HG03575 (cell line): ENCODE measurements around the gene ELMO1.

ENCODE experiments used
- ATAC-seq: cut with Tn5 transposase; IDR thresholded peaks from one replicate; pipeline ENCODE4 v1.9.1; 2021; ENCODE audit not compliant: unreplicated experiment, insufficient number of reproducible peaks, low FRiP score; ENCODE audit errors: extremely low read depth

The ELMO1 gene

DNA sequence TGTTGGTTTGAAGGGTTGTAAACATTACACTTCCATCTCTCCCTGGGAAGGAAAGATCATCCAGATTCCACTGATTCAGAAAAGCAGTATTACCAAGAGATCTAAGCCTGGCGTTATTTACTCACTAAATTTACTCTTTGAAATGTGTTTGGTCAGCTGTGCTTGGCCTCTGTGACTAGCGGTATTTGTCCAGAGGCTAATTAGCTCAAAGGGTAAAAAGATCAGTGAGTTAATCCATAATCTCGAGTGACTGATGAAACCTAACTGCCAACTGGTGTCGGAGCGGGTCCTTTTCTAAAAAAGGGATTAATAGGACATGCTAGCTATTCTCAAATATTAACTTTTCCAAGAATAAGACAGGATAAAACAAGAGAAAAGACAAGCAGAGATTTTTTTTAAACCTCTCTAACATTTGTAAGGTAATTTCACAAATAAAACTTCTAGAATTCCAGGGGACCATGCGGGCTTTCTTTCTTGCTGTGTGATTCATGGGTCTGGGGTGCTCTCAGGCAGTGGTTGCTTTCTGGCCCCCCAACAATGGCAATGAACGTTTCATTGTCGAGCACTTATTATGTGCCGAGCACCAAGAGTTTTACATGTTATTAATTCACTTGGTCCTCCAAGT is 477.0 kb downstream of the ELMO1 start:
- no peak for ATAC-seq

- no peak for ATAC-seq
These were observed 477.8 kb downstream of the ELMO1 start for GRCh38 chr7:36970551-36971514.

- no peak for ATAC-seq
These were observed 479.3 kb downstream of the ELMO1 start for GRCh38 chr7:36969376-36969775.

DNA sequence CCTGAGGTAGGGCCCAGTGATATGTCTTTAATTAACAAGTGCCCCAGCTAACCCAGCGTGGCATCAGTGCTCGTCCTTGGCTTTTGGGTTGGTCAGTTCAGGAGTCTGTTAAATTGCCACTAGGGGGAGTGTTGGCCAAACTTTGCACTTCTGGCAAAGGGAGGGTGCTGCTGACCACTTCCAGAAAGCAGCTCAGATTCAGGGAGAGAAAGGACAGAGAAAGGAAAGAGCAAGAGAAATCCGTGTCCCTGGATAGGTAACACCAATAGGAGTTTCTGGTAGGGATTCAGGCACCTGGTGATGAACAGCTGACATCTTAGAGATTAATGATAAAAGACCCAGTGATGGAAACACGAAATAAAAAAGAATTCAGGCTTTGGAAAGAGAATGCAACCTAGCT is 481.3 kb downstream of the ELMO1 start:
- ATAC-seq = no peak

DNA sequence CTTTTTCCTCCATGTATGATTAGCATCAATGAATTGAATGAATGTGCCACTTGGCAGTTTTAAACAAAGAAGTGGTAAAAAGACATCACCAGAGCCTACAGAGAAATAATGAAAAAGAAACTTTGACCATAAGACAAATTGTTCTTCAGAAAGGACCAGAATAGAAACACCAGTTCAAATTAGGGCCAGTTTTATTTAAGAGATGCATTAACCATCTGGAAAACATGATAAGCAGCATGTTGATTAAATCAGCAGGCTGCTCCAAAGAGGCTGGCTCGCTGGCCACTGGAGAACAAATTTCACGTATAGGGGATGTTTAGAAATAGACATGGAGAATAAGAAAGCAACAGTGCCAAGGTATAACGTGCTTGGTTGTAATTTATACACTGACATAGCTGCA is 482.0 kb downstream of the ELMO1 start:
- no peak for ATAC-seq

DNA sequence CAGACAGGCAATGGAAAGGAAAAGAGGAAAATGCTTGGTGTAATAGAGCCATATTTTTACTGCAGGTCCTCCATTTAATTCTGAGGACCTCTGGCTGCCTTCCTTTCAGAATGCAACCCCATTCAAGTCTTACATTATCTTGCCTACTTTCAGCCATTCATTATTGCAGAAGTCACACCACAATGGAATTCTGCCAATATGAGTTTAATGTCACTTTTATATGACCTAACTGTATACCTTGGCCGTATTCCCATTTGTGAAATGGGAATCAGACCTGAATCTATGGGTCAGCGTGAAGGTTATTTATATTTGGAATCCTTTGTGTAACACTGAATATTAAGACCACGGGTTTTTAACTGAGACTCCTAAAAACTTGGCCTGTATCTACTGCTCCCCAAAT is 482.6 kb downstream of the ELMO1 start:
- ATAC-seq = no peak

DNA sequence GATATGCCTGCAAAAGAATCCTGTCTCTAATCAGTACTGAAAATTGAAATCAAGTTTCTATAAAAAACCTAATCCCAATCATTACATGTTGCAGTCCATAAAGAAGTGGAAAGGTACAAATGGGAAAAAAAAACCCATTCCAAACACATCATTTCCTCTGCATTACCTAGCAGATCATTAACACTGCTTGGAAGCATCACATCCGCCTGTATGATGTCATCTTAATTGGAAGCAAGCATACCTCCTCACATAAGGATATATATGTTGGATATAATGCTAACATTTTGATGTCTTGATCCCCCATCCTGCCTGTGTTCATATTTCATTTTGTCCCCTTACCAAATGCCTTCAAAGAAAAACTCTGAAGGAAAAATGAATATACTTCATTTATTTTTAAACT is 483.0 kb downstream of the ELMO1 start:
- no peak for ATAC-seq

GRCh38 chr7:36964297-36964696 is 484.4 kb downstream of the ELMO1 start:
- no peak for ATAC-seq

DNA sequence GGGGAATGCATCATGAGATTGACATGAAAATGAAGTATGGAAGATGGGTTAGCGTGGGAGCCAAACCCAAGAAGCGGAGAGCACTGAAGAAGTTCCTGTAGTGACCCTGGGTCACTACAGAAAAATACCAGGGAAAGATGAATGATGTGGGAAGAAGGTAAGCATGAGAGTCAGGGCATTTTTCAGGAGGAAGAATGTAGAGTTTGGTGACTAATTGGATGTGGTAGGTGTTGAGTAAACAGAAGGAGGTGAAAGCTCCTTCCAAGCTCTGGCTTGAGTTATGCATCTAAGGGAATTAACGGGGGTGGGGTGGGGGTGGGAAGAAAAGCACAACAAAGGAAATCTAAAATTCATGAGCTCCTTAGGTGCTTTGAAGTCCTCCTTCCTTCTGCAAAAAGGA is 486.3 kb downstream of the ELMO1 start:
- ATAC-seq = no peak

- ATAC-seq = no peak
These were observed 487.0 kb downstream of the ELMO1 start for GRCh38 chr7:36961693-36962092.

GRCh38 chr7:36961097-36961496 is 487.6 kb downstream of the ELMO1 start:
- ATAC-seq = no peak

GRCh38 chr7:36960105-36960504 is 488.6 kb downstream of the ELMO1 start:
- no peak for ATAC-seq

DNA sequence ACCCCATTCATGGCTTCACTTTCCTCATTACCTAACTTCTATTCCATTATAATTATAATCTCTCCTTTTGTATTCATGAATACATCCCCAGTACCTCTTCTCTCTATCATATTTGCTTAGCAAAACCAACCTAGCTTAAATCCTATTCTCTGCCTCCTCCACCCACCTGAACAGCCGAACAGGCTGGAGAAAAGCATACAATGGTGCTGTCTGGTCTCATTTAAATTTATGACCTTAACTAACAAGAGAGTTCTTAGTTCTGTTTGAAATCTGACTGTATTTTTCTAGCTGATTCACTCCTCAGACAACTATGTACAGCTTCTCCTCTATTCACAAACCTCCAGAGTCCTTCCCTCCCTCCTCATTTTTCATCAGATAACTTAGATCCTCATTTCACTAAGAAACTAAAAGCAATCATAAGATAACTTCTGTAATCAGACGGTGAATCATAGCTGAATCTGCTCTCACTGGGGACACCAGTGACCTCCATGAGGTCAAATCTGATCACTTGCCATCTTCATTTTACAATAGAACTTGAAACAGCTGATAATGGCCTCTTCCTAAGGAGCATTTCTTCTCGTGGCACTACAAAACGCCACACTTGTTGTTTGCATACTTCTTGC is 490.4 kb downstream of the ELMO1 start:
- ATAC-seq = no peak

DNA sequence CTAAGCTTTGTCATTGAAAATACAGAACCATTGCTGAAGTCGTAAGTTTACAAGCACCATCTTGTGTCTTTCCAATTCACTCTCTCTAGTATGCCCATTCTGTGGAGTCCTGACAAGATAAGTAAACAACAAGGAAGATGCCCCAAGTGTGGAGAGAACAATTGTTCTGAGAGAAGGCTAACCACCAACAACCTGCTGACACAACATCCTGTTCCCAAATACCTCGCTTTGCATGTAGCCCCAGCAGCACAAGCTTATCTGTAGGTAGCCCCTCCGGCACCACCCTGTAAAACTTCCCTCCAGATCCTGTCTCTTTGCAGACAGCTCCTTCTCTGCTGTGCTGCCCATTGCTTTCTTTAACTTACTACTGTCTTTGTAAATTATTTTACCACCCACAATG is 491.0 kb downstream of the ELMO1 start:
- ATAC-seq = no peak

DNA sequence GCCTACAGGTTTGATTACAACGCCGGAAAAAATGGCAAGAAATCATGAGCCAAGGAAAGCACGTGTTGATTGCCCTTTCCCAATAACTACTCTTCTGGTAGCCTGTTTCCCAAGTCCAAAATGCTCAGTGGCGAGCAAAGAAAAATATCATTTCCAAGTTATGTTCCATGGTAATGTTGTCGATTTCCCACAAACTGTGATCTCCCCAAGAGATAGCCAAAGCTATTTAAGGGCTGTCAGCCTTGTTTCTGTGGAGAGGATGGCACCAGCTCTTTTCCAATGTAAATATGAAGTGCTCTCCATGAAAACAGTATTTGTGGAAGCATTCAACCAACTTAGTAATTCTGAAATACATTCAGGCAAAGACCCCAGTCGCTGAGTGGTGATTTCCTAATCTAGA is 491.9 kb downstream of the ELMO1 start:
- no peak for ATAC-seq

- no peak for ATAC-seq
These were observed 493.1 kb downstream of the ELMO1 start for GRCh38 chr7:36955456-36956129.

DNA sequence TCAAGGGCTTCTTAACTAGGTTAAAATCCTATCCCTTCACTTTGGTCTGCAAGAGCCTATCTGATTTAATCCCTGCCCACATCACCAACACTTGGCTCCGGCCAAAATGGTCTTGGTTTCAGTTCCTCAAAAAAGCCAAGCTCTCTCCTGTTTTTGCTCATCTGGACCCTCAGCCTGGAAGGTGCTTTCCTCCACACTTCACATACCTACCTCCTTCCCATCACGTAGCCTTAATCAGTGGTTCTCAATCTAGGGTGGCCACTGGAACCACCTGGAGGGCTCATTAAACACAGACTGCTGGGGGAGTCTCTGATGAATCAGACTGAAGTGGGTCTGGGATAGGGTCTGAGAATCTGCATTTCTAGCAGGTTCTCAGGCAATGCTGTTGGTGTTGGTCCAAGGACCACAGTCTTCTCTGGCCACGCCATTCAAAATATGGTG is 497.4 kb downstream of the ELMO1 start:
- ATAC-seq = peak; percentile 76

DNA sequence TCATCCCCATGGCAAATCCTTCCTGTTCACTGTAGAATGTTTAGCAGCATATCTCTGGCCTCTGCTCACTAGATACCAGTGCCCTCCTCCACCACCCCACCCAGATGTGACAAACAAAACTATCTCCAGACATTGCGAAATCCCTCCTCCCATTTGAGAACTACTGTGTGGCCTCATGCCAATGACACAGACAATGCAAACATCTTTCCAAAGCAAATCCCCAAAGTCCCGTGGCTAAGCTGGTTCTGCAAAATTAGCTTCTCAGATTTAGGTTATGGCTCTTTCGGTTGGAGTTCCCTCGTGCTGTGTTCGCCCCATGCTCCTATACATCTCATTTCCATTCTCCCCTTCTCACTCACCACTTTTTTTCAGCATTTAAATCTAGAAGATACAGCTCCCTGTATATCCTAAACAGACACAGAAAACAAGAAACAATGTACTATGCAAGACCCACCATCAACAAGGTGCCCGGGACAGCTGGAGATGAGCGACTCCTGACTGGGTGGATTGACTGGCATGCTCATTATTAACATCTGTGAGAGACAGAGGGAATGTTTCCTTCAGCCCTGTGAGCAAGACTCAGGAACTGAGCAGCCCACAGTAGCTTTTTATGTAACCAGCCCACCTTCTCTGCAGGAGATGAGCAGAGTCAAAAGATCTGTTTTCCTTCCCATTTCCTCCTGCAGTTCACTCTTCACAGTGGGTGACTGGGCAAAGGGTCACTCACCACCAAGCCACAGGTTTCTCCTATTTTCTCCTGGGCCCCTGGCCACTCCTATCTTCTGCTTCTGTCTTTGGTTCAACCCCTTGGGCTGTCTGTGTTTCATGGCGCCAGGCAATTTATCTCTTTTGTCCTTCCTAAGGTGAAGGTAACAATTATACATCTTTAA is 498.7 kb downstream of the ELMO1 start:
- no peak for ATAC-seq

GRCh38 chr7:36946401-36946739 is 502.3 kb downstream of the ELMO1 start:
- no peak for ATAC-seq
